GM12864 (cell line): ENCODE results near the gene ERGIC3.

Experiments used
- DNase-seq: peaks from one replicate; pipeline ENCODE4 v3.0.0-alpha.2; 2011; ENCODE audit warnings: low read depth
- H3K4me3 ChIP-seq: 2 replicates; pipeline ENCODE4 v1.5.1; 2011; ENCODE audit warnings: mild to moderate bottlenecking, low read depth, low read length, control low read depth
- TF ChIP-seq, protein P1 (sequence below): IDR thresholded peaks from 2 replicates; pipeline ENCODE4 v1.5.1; 2011; ENCODE audit warnings: low read depth, mild to moderate bottlenecking, moderate library complexity, low read length, control low read depth, inconsistent platforms; ENCODE audit errors: missing control alignments

The ERGIC3 gene

DNA sequence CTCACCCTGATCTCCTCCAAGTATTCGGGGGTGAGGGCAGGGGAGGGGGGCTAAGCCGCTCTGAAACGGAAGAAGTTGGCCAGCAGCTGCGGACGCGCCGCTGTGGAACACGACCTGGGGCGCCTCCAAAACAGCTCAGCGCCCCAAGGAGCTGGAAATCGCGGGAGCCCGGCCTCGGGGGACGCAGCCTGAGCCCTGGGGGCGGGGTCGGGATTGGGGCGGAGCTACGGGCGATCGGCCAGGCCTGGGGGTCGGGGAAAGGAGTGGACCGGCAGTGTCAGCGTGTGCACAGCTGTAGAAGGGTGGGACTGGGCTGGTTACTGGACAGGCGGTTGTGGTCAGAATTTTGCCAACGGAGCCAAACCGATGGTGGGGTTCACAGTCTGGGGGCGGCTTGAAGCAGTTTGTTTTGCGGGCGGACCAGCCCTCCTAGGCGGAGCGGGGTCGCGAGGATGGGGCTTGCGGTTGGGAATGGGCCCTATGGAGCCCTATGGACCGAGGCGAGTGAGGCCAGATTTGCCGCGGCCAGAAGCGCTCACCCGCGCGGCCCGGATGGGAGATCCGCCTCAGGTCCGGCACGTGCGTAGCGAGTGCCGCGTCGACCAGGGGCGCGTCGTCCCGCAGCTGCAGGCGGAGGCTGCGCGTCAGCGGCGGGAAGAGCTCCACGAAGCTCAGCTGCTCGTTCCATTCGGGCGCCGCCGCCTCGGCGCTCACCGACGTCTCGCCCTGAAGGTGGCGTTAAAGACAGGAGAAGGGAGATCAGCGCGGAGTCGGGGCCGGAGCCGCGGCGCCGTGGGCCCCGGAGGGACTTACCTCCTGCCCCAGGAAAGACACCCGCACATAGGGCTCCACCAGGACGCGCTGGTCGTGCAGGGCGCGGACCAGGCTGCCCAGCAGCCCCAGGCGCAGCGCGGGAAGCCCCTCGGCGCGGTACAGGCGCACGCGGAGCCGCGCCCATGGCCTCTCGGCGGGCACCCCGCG lies 59.4 kb downstream of the ERGIC3 start:
- peak overlapping the region; percentile 42 for H3K4me3 ChIP-seq
- DNase-seq, result no peak
- TF ChIP-seq, protein P1, sequence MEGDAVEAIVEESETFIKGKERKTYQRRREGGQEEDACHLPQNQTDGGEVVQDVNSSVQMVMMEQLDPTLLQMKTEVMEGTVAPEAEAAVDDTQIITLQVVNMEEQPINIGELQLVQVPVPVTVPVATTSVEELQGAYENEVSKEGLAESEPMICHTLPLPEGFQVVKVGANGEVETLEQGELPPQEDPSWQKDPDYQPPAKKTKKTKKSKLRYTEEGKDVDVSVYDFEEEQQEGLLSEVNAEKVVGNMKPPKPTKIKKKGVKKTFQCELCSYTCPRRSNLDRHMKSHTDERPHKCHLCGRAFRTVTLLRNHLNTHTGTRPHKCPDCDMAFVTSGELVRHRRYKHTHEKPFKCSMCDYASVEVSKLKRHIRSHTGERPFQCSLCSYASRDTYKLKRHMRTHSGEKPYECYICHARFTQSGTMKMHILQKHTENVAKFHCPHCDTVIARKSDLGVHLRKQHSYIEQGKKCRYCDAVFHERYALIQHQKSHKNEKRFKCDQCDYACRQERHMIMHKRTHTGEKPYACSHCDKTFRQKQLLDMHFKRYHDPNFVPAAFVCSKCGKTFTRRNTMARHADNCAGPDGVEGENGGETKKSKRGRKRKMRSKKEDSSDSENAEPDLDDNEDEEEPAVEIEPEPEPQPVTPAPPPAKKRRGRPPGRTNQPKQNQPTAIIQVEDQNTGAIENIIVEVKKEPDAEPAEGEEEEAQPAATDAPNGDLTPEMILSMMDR, result peak; percentile 43

DNA sequence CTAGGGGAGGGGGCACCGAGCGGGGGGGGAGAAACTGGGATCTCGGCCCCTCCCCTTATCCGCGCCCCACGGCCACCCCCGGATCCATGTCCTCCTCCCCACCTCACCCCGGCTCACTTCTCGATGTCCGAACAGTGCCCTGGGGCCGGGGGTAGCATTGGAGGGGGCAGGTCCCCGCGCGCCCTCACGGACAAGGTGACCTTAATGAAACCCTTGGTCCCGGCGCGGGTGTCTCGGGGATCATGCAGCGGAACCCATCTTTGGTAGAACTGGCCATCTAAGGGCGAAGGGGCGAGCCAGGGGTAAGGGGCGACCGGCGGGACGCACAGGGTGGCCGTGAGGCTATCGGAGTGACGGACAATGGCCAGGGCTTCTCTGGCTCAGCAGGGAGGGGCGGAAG lies 60.1 kb downstream of the ERGIC3 start:
- peak overlapping the region; percentile 42 for H3K4me3 ChIP-seq
- no peak for DNase-seq
- TF ChIP-seq, protein P1, result no peak

DNA sequence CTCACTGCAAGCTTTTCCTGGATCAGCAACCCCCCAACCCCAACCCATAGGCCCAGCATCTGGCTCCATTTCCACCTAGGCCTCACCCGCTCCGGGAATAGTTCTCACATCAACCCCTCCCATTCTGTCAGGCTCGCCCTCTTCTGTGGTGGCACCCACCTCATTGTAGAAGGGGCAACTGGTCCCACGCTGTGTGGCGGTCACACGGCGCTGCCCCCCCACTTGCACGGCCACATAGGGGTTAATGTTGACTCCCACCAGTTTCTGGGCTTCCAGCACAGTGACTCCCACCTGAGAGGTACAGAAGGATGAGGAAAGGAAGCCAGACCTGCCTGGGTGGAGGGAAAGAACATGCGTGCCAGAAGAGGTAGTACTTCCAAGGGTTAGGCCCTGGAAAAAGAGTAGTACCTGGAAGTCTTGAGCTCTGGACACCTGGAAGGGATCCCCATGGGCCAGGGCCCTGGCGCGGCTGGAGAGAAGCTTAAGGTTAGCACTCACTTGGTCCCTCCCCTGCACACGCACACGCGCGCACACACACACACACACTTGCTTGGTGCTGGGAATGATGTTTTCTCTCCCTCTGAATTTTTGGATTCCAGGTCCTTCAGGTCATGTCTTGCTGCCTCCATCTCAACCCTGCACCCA lies 61.1 kb downstream of the ERGIC3 start:
- no peak overlapping the region for H3K4me3 ChIP-seq
- TF ChIP-seq, protein P1, result no peak
- no peak for DNase-seq

DNA sequence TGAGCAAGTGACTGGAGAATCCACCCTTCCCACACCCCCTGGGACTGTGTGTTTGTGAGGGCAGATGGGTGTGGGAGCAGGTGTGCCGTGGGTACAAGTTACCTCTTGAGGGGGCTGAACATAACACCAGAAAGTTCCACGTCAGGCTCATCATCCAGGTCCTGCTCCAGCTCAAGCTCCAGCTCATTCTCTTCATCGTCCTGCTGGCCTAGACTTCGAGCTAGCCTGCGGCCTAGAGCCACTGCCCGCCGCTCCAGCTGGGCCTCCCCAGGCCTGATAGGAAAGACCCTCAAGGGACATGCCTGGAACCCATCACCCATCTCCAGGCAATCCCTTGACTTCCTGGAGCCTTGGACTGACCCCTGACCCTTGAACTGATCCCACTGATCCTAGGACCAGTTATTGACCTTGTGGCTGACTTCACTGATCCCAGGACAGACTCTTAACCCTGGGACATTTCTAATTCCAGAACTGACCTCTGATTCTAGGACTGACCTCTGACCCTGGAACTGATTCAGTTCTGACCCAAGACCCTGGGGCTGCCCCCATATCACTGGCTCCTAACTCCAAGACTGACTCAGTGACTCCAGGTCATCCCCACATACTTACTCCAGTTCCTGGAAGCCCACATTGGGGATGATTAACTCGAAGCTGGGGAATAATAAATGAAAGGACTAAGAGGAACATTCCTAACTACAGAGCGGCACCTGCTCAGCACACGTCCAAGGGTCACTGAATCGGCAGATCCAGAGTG lies 62.0 kb downstream of the ERGIC3 start:
- DNase-seq, result no peak
- no peak overlapping the region for H3K4me3 ChIP-seq
- TF ChIP-seq, protein P1, result no peak

DNA sequence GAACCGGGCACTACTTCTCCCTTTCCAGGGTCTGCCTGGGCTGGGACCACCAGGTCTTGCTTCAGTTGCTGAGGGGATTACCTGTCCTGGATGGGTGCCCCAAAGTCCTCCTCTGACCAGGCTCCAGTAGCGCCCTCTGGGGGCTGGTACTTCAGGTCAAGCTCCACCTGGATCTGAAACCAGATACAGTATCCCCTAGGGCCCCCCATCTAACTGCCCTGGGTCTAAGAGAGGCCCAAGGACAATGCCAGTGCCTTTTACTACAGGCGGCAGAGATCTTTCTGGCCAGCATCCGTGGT lies 62.5 kb downstream of the ERGIC3 start:
- H3K4me3 ChIP-seq, result no peak overlapping the region
- DNase-seq, result no peak
- TF ChIP-seq, protein P1, result peak; percentile 47

DNA sequence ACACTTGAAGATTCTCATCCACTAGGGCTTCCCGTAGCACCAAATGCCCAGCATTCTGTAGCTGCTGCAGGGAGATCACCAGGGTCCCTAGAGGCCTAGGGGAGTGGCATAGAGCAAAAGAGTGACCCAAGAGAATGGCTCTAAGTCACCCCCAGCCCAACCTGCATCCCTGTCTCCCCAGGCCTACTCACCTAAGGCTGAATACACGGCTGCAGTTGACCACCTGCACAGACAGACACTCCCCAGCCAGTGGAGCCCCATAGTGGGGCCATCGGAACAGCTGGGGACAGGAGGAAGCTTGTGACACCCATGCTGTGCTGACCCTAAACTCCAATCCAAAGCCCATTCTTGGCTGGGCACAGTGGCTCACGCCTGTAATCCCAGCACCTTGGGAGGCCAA lies 64.2 kb downstream of the ERGIC3 start:
- TF ChIP-seq, protein P1, result no peak
- H3K4me3 ChIP-seq, result no peak overlapping the region
- DNase-seq, result no peak
